WTC11 (cell line): ENCODE data around the gene CHCHD2. TPM values are rescaled to one million over a fixed set of nuclear protein-coding genes. Genes with fewer than 3 reads are reported as not detected.
A peak's percentile ranks its signal among the peaks of the same experiment; 100 is the strongest.

Source experiments
- ATF2 ChIP-seq: sonication (generic); formaldehyde crosslinking; IDR thresholded peaks from 2 replicates; pipeline ENCODE4 v1.8.1; 2022; ENCODE audit warnings: low read depth, missing genetic modification reagents, borderline replicate concordance
- ATF3 ChIP-seq: sonication (generic); formaldehyde crosslinking; conservative IDR thresholded peaks from 2 replicates; pipeline ENCODE4 v1.8.1; 2022; ENCODE audit warnings: mild to moderate bottlenecking, missing genetic modification reagents
- CDX4 ChIP-seq: fragments of 250-450 bp; sonication (Bioruptor Pico); IDR thresholded peaks from 2 replicates; pipeline ENCODE4 v1.9.0; 2021; ENCODE audit warnings: moderate library complexity, mild to moderate bottlenecking, inconsistent platforms, borderline replicate concordance
- CREM ChIP-seq: sonication (generic); formaldehyde crosslinking; IDR thresholded peaks from 2 replicates; pipeline ENCODE4 v1.8.1; 2022; ENCODE audit warnings: mild to moderate bottlenecking, missing genetic modification reagents, moderate library complexity
- E2F5 ChIP-seq: sonication (generic); formaldehyde crosslinking; IDR thresholded peaks from 2 replicates; pipeline ENCODE4 v1.8.1; 2022; ENCODE audit warnings: mild to moderate bottlenecking, moderate library complexity, missing genetic modification reagents
- ELF4 ChIP-seq: sonication (generic); formaldehyde crosslinking; IDR thresholded peaks from 2 replicates; pipeline ENCODE4 v1.8.1; 2022; ENCODE audit warnings: low read depth, mild to moderate bottlenecking, moderate library complexity, missing genetic modification reagents
- EMX1 ChIP-seq: fragments of 250-450 bp; sonication (Bioruptor Pico); IDR thresholded peaks from 2 replicates; pipeline ENCODE4 v1.8.0; 2021; ENCODE audit warnings: mild to moderate bottlenecking
- ERG ChIP-seq: fragments of 250-450 bp; sonication (Bioruptor Pico); IDR thresholded peaks from 2 replicates; pipeline ENCODE4 v1.8.0; 2021; ENCODE audit warnings: mild to moderate bottlenecking
- GTF2I ChIP-seq: fragments of 250-450 bp; sonication (Bioruptor Pico); conservative IDR thresholded peaks from 2 replicates; pipeline ENCODE4 v1.4.0; 2021; ENCODE audit warnings: mild to moderate bottlenecking
- HMGXB4 ChIP-seq: sonication (generic); formaldehyde crosslinking; IDR thresholded peaks from 2 replicates; pipeline ENCODE4 v1.8.1; 2023; ENCODE audit warnings: mild to moderate bottlenecking, moderate library complexity, missing genetic modification reagents
- MYBL2 ChIP-seq: sonication (generic); formaldehyde crosslinking; IDR thresholded peaks from 2 replicates; pipeline ENCODE4 v1.8.1; 2023; ENCODE audit warnings: mild to moderate bottlenecking, moderate library complexity, missing genetic modification reagents
- NFE2L1 ChIP-seq: sonication (generic); formaldehyde crosslinking; IDR thresholded peaks from 2 replicates; pipeline ENCODE4 v1.8.1; 2023; ENCODE audit warnings: missing genetic modification reagents
- NFYB ChIP-seq: sonication (generic); formaldehyde crosslinking; conservative IDR thresholded peaks from 2 replicates; pipeline ENCODE4 v1.8.0; 2022; ENCODE audit warnings: low read depth, missing genetic modification reagents
- NR1H2 ChIP-seq: sonication (generic); formaldehyde crosslinking; IDR thresholded peaks from 2 replicates; pipeline ENCODE4 v1.9.0; 2021; ENCODE audit warnings: mild to moderate bottlenecking, moderate library complexity, missing genetic modification reagents
- PRRX2 ChIP-seq: fragments of 250-450 bp; sonication (Bioruptor Pico); IDR thresholded peaks from 2 replicates; pipeline ENCODE4 v1.8.0; 2021; ENCODE audit warnings: mild to moderate bottlenecking
- SP1 ChIP-seq: sonication (generic); formaldehyde crosslinking; conservative IDR thresholded peaks from 2 replicates; pipeline ENCODE4 v1.8.1; 2022; ENCODE audit warnings: missing genetic modification reagents
- STAT6 ChIP-seq: sonication (generic); formaldehyde crosslinking; conservative IDR thresholded peaks from 2 replicates; pipeline ENCODE4 v1.8.1; 2023; ENCODE audit warnings: mild to moderate bottlenecking, low read depth, missing genetic modification reagents, moderate library complexity
- TP53 ChIP-seq: sonication (generic); formaldehyde crosslinking; IDR thresholded peaks from 2 replicates; pipeline ENCODE4 v1.8.1; 2023; ENCODE audit warnings: mild to moderate bottlenecking, missing genetic modification reagents
- USF1 ChIP-seq: sonication (generic); formaldehyde crosslinking; IDR thresholded peaks from 2 replicates; pipeline ENCODE4 v1.8.0; 2022; ENCODE audit warnings: mild to moderate bottlenecking, missing genetic modification reagents
- ZBTB43 ChIP-seq: sonication (generic); formaldehyde crosslinking; IDR thresholded peaks from 2 replicates; pipeline ENCODE4 v1.8.1; 2023; ENCODE audit warnings: mild to moderate bottlenecking, missing genetic modification reagents
- ZMAT4 ChIP-seq: fragments of 250-450 bp; sonication (Bioruptor Pico); IDR thresholded peaks from 2 replicates; pipeline ENCODE4 v1.9.0; 2021; ENCODE audit warnings: mild to moderate bottlenecking
- ZNF121 ChIP-seq: sonication (generic); formaldehyde crosslinking; IDR thresholded peaks from 2 replicates; pipeline ENCODE4 v1.8.0; 2023; ENCODE audit warnings: missing genetic modification reagents
- ZNF138 ChIP-seq: sonication (generic); formaldehyde crosslinking; conservative IDR thresholded peaks from 2 replicates; pipeline ENCODE4 v1.8.1; 2022; ENCODE audit warnings: mild to moderate bottlenecking, moderate library complexity, missing genetic modification reagents
- ZNF263 ChIP-seq: sonication (generic); formaldehyde crosslinking; IDR thresholded peaks from 2 replicates; pipeline ENCODE4 v1.8.1; 2022; ENCODE audit warnings: low read depth, mild to moderate bottlenecking, moderate library complexity, missing genetic modification reagents
- ZNF317 ChIP-seq: sonication (generic); formaldehyde crosslinking; IDR thresholded peaks from 2 replicates; pipeline ENCODE4 v1.8.1; 2023; ENCODE audit warnings: low read depth, mild to moderate bottlenecking, moderate library complexity, missing genetic modification reagents, borderline replicate concordance
- ZNF416 ChIP-seq: fragments of 250-450 bp; sonication (Bioruptor Pico); IDR thresholded peaks from 2 replicates; pipeline ENCODE4 v1.9.0; 2021; ENCODE audit warnings: mild to moderate bottlenecking, inconsistent platforms
- total RNA-seq: library from RNA; stranded (reverse); gene quantifications from 3 replicates; pipeline ENCODE4 v1.2.3, GENCODE V29; 2021

CHCHD2 gene
- total RNA-seq, 1 experiment from 2014 or later, result 2.2 TPM

- TF ChIP-seq ZNF317, result no peak
- TF ChIP-seq ZNF121 (CRISPR knock-in tag), result no peak
- TF ChIP-seq CREM (CRISPR knock-in tag), result peak; percentile 72
- TF ChIP-seq SP1 (CRISPR knock-in tag), result peak; percentile 87
- no peak for TF ChIP-seq STAT6
- TF ChIP-seq HMGXB4, result peak; percentile 84; the same call in 1 of the 2 replicates
- peak; percentile 99 for TF ChIP-seq ERG
- TF ChIP-seq ZBTB43 (CRISPR knock-in tag), result peak; percentile 94; the same call in 1 of the 2 replicates
- TF ChIP-seq USF1 (CRISPR knock-in tag), result peak; percentile 60; the same call in 1 of the 2 replicates
- TF ChIP-seq ATF2, result peak; percentile 62; the same call in 1 of the 2 replicates
- no peak for TF ChIP-seq CDX4
- peak; percentile 80 for TF ChIP-seq MYBL2 (CRISPR knock-in tag)
- TF ChIP-seq EMX1 (CRISPR knock-in tag), result peak; percentile 97
- peak; percentile 91 for TF ChIP-seq NFE2L1
- no peak for TF ChIP-seq ZNF263 (CRISPR knock-in tag)
- TF ChIP-seq TP53 (CRISPR knock-in tag), result no peak
- 0 out of 2 replicates have a peak, but pooled peaks have one; percentile 53 for TF ChIP-seq ATF3 (CRISPR knock-in tag)
- 0 out of 2 replicates have a peak, but pooled peaks have one; percentile 40 for TF ChIP-seq NR1H2 (CRISPR knock-in tag)
- no peak for TF ChIP-seq ELF4 (CRISPR knock-in tag)
- peak; percentile 90 for TF ChIP-seq ZMAT4
- TF ChIP-seq ZNF138 (CRISPR knock-in tag), result no peak
- TF ChIP-seq ZNF416 (CRISPR knock-in tag), result peak; percentile 99
- TF ChIP-seq GTF2I (CRISPR knock-in tag), result no peak
- 0 out of 2 replicates have a peak, but pooled peaks have one; percentile 51 for TF ChIP-seq E2F5 (CRISPR knock-in tag)
- TF ChIP-seq PRRX2 (CRISPR knock-in tag), result peak; percentile 99
- TF ChIP-seq NFYB, result peak; percentile 41
Measured at GRCh38 chr7:56063882-56064625, 42.2 kb downstream of the CHCHD2 start, which contains the start of gene SUMF2 (continued).
